GM18505 (cell line): ENCODE results near the gene TBL1XR1.

Source experiments
- ATAC-seq: cut with Tn5 transposase; IDR thresholded peaks from one replicate; pipeline ENCODE4 v1.9.1; 2021; ENCODE audit not compliant: unreplicated experiment
- POLR2A ChIP-seq: IDR thresholded peaks from 4 replicates; pipeline ENCODE4 v1.6.1; 2011; ENCODE audit warnings: borderline replicate concordance; ENCODE audit not compliant: insufficient read depth, insufficient read length; ENCODE audit errors: extremely low read depth

The TBL1XR1 gene

DNA sequence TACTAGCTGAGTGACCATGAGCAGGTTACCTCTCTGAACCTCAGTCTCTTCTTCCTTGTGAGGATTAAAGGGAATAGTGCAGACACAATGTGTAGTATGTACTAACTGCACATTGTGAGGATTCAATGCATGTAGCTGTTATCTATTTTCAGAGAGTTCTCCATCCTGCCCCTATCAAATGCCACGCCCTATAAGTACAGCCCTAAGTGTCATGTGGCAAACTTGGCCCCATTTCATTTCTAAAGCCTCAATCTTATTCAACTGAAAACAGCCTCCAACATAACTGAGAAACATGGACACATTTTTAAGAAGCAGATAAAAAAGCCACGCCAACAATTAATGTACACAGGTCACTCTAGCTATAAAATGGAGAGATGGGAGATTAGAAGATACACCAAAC is 220.0 kb downstream of the TBL1XR1 start:
- no peak for ATAC-seq
- no peak for TF ChIP-seq POLR2A

GRCh38 chr3:176976586-176976985 is 220.7 kb downstream of the TBL1XR1 start:
- no peak for ATAC-seq
- no peak for TF ChIP-seq POLR2A

DNA sequence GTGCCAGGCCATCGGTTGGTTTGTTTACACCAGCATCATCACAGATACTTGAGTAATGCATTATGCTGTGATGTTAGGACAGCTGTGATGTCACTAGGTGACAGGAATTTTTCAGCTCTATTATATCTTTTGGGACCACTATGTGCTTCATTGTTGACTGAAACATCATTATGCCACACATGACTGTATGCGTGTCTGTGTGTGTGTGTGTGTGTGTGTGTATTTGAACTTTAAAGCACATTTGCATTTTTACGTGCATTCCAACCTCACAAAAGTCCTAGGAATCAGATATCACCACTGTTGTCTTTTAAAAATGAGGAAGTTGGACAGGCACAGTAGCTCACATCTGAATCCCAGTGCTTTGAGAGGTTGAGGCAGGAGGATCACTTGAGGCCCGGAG is 223.0 kb downstream of the TBL1XR1 start:
- TF ChIP-seq POLR2A = no peak
- ATAC-seq = no peak

GRCh38 chr3:176971613-176972174 is 225.6 kb downstream of the TBL1XR1 start:
- TF ChIP-seq POLR2A = no peak
- ATAC-seq = no peak

DNA sequence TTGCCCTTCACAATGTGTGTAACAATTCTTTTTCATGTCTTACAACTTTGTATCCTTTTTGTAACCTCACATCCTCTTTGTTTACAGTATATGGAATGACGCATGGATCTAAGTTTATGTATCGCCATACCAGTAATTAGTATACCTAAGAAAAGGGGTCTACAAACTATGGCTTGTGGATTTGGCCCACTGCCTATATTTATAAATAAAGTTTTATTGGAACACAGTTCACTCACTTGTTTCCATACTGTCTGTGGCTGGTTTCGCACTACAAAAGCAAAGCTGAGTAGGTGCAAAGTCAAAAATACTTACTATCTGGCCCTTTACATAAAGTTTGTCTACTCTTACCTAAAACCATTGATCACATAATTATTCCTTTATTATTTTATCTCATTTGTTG is 226.5 kb downstream of the TBL1XR1 start:
- TF ChIP-seq POLR2A = no peak
- ATAC-seq = no peak

- TF ChIP-seq POLR2A = no peak
- ATAC-seq = no peak
Observed at GRCh38 chr3:176969506-176969905, 227.8 kb downstream of the TBL1XR1 start.
